SH-SY5Y (cell line): ENCODE measurements around the gene ITGA3.

Experiments used
- GATA2 ChIP-seq: IDR thresholded peaks from 2 replicates; pipeline ENCODE4 v1.6.1; 2011; ENCODE audit warnings: mild to moderate bottlenecking, low read depth, low read length
- GATA3 ChIP-seq: IDR thresholded peaks from 2 replicates; pipeline ENCODE4 v1.6.1; 2011; ENCODE audit warnings: low read depth, mild to moderate bottlenecking, low read length, moderate library complexity

DNA sequence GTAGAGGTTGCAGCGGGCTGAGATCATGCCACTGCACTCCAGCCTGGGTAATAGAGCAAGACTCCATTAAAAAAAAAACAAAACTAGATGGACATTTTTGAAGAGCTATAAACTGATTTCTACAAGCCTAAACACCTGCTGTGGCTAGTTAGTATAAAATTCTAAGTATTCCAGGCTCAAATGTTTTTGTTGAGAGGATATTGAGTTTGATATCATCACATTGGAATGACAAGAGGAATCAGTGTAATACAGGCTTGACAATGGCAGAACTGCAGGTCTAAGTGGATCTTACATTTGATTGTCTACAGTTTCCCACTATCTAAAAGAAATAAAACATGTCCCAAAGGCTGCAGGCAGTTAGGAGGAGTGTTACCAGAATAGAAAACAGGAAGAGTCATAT is 37.0 kb upstream of the ITGA3 start:
- no peak for TF ChIP-seq GATA2
- TF ChIP-seq GATA3: no peak
